GM23248 (cell line): ENCODE measurements around the gene TMEM184B. TPM values are rescaled to one million over a fixed set of nuclear protein-coding genes. Genes with fewer than 3 reads are reported as not detected.
A peak's percentile ranks its signal among the peaks of the same experiment; 100 is the strongest.
"Not testable (repeated sequence)": the region's sequence is repeated elsewhere in the genome, so short reads cannot be mapped to it uniquely, and the experiment has no call there.

ENCODE experiments used
- DNase-seq: peaks from one replicate; pipeline ENCODE4 v3.0.0-alpha.2; 2015
- H2AFZ ChIP-seq: fragments of 200-600 bp; sonication (generic); 2 replicates; pipeline ENCODE4 v1.6.1; 2016; ENCODE audit warnings: antibody characterized with exemption
- H3F3A ChIP-seq: fragments of 200-600 bp; sonication (generic); 2 replicates; pipeline ENCODE4 v1.6.1; 2016; ENCODE audit warnings: mild to moderate bottlenecking, antibody characterized with exemption, mixed run types; ENCODE audit not compliant: insufficient read depth
- H3K27ac ChIP-seq: fragments of 200-600 bp; sonication (generic); 2 replicates; pipeline ENCODE4 v1.5.1; 2016; ENCODE audit warnings: mild to moderate bottlenecking
- H3K27me3 ChIP-seq: fragments of 200-600 bp; sonication (generic); replicated peaks from 2 replicates; pipeline ENCODE4 v1.6.1; 2016; ENCODE audit warnings: mild to moderate bottlenecking; ENCODE audit not compliant: insufficient read depth
- H3K36me3 ChIP-seq: fragments of 200-600 bp; sonication (generic); 2 replicates; pipeline ENCODE4 v1.6.1; 2016; ENCODE audit warnings: low read depth, mild to moderate bottlenecking
- H3K4me1 ChIP-seq: fragments of 200-600 bp; sonication (generic); 2 replicates; pipeline ENCODE4 v1.6.1; 2016; ENCODE audit warnings: mild to moderate bottlenecking; ENCODE audit not compliant: insufficient read depth
- H3K4me2 ChIP-seq: fragments of 200-600 bp; sonication (generic); one replicate; pipeline ENCODE4 v1.6.1; 2016; ENCODE audit warnings: mild to moderate bottlenecking; ENCODE audit not compliant: unreplicated experiment
- H3K4me3 ChIP-seq: fragments of 200-600 bp; sonication (generic); 2 replicates; pipeline ENCODE4 v1.5.1; 2016; ENCODE audit warnings: mild to moderate bottlenecking
- H3K79me2 ChIP-seq: fragments of 200-600 bp; sonication (generic); 2 replicates; pipeline ENCODE4 v1.6.1; 2016; ENCODE audit warnings: mild to moderate bottlenecking; ENCODE audit not compliant: insufficient read depth
- H3K9ac ChIP-seq: fragments of 200-600 bp; sonication (generic); 2 replicates; pipeline ENCODE4 v1.6.1; 2016; ENCODE audit warnings: mild to moderate bottlenecking
- H3K9me2 ChIP-seq: fragments of 200-600 bp; sonication (generic); 2 replicates; pipeline ENCODE4 v1.6.1; 2016; ENCODE audit warnings: mixed run types, mild to moderate bottlenecking, moderate library complexity; ENCODE audit not compliant: insufficient read depth
- H3K9me3 ChIP-seq: fragments of 200-600 bp; sonication (generic); one replicate; pipeline ENCODE4 v1.6.1; 2017; ENCODE audit warnings: low read depth
- H4K20me1 ChIP-seq: fragments of 200-600 bp; sonication (generic); 2 replicates; pipeline ENCODE4 v1.6.0; 2016; ENCODE audit not compliant: insufficient read depth
- EZH2 ChIP-seq: fragments of 200-600 bp; sonication (generic); IDR thresholded peaks from 2 replicates; pipeline ENCODE4 v1.6.1; 2018; ENCODE audit warnings: antibody characterized with exemption, mild to moderate bottlenecking; ENCODE audit not compliant: insufficient read depth, poor library complexity, severe bottlenecking
- EZH2phosphoT487 ChIP-seq: fragments of 200-600 bp; sonication (generic); IDR thresholded peaks from 2 replicates; pipeline ENCODE4 v1.6.1; 2018; ENCODE audit warnings: antibody characterized with exemption, moderate library complexity, mild to moderate bottlenecking, low read depth; ENCODE audit not compliant: insufficient read depth
- WGBS, 2 experiments: methylation state at CpG; one replicate each; pipeline ENCODE4 v1.1.6; 2015 to 2017; ENCODE audit warnings: low lambda C conversion rate in 2 of 2, low coverage in 1 of 2; ENCODE audit errors: missing lambda C conversion rate in 2 of 2; 5-methylcytosine and 5-hydroxymethylcytosine counted together
- in situ Hi-C: fragments of 300-500 bp; cut with MboI; formaldehyde crosslinking; loops from 2 replicates; pipeline ENCODE4 v1.15.0; 2020
- polyA plus RNA-seq: library from polyadenylated mRNA; unstranded; fragments of >200 nt; fragmentation: Nextera tagmentation; extraction: Ambion mirVana; gene quantifications from 2 replicates; pipeline ENCODE4 v1.2.1, GENCODE V29; 2016
- total RNA-seq: library from RNA; depleted of rRNA; stranded (reverse); fragments of >200 nt; shearing (Covaris generic); gene quantifications from 2 replicates; pipeline ENCODE4 v1.2.3, GENCODE V29; 2014

TMEM184B gene
- total and polyA plus RNA-seq, 2 experiments from 2014 or later, result 83.7 to 91.0 TPM

GRCh38 chr22:38177926-38178604 is 94.7 kb downstream of the TMEM184B start:
- no peaks in the 10 kb centered on the region for H3K27me3 ChIP-seq
- TF ChIP-seq EZH2 (no peak), EZH2phosphoT487 (no peak)
- 24 to 28% methylated on average over 15 of the region's 15 CpGs for WGBS, 2 experiments
- no peaks in the 10 kb centered on the region for H3K9me3 ChIP-seq
- in situ Hi-C loops, result no loop called here
- peak overlapping the region; percentile 63 for H2AFZ ChIP-seq
- H3K27ac ChIP-seq, result peak overlapping the region; percentile 73
- peak; percentile 87 for DNase-seq
- H3K79me2 ChIP-seq, result no peaks in the 10 kb centered on the region
- no peaks in the 10 kb centered on the region for H3K36me3 ChIP-seq
- H3K9ac ChIP-seq, result peak overlapping the region; percentile 33
- H3K4me2 ChIP-seq, result peak overlapping the region; percentile 70
- peaks cover 35% of the 10 kb centered on the region for H3F3A ChIP-seq
- H3K9me2 ChIP-seq, result no peaks in the 10 kb centered on the region
- no peaks in the 10 kb centered on the region for H4K20me1 ChIP-seq
- peaks cover 38% of the 10 kb centered on the region for H3K4me1 ChIP-seq
- H3K4me3 ChIP-seq, result 0 out of 2 replicates have a peak overlapping the region, but pooled peaks have one; percentile 9

GRCh38 chr22:38177571-38177925 is 95.3 kb downstream of the TMEM184B start:
- H3K4me2 ChIP-seq, result peak overlapping the region; percentile 70

GRCh38 chr22:38177044-38177443 is 95.8 kb downstream of the TMEM184B start:
- no peak for DNase-seq
- peaks cover 42% of the 10 kb centered on the region for H3K4me1 ChIP-seq
- peaks cover 35% of the 10 kb centered on the region for H3F3A ChIP-seq
- no peaks in the 10 kb centered on the region for H3K36me3 ChIP-seq
- WGBS, 2 experiments, result 95 to 100% methylated on average over 4 of the region's 4 CpGs
- no peaks in the 10 kb centered on the region for H4K20me1 ChIP-seq
- H3K9ac ChIP-seq, result no peak overlapping the region
- H2AFZ ChIP-seq, result no peak overlapping the region
- no peaks in the 10 kb centered on the region for H3K27me3 ChIP-seq
- H3K79me2 ChIP-seq, result no peaks in the 10 kb centered on the region
- no peak overlapping the region for H3K27ac ChIP-seq
- H3K9me2 ChIP-seq, result no peaks in the 10 kb centered on the region
- H3K4me3 ChIP-seq, result no peak overlapping the region
- no peaks in the 10 kb centered on the region for H3K9me3 ChIP-seq
- no peak for TF ChIP-seq EZH2
- in situ Hi-C loops, result no loop called here
- no peak overlapping the region for H3K4me2 ChIP-seq

More at GRCh38 chr22:38177571-38177925, 95.3 kb downstream of the TMEM184B start:
- H3K79me2 ChIP-seq, DNase-seq, H3K9me2 ChIP-seq, H3K27me3 ChIP-seq, in situ Hi-C loops, H3K9me3 ChIP-seq, H3K36me3 ChIP-seq, H4K20me1 ChIP-seq: not testable (repeated sequence)
- H3F3A ChIP-seq, result peaks cover 35% of the 10 kb centered on the region
- peak overlapping the region; percentile 33 for H3K9ac ChIP-seq
- H3K4me3 ChIP-seq, result 0 out of 2 replicates have a peak overlapping the region, but pooled peaks have one; percentile 9
- peak overlapping the region; percentile 63 for H2AFZ ChIP-seq
- 51 to 66% methylated on average over 7 to 9 of the region's 9 CpGs for WGBS, 2 experiments
- peaks cover 42% of the 10 kb centered on the region for H3K4me1 ChIP-seq
- H3K27ac ChIP-seq, result peak overlapping the region; percentile 73

- Histone ChIP-seq H3K4me3 (no peak overlapping the region), H3K4me2 (no peak overlapping the region), H3K9me2 (no peaks in the 10 kb centered on the region), H4K20me1 (no peaks in the 10 kb centered on the region), H3K9me3 (no peaks in the 10 kb centered on the region), H3K36me3 (no peaks in the 10 kb centered on the region), H2AFZ (no peak overlapping the region), H3F3A (peaks cover 35% of the 10 kb centered on the region), H3K27me3 (no peaks in the 10 kb centered on the region), H3K4me1 (peaks cover 41% of the 10 kb centered on the region), H3K27ac (no peak overlapping the region), H3K9ac (no peak overlapping the region), H3K79me2 (no peaks in the 10 kb centered on the region)
- in situ Hi-C loops, result no loop called here
- WGBS, 2 experiments, result 83 to 85% methylated on average over 14 of the region's 14 CpGs
- TF ChIP-seq EZH2 (no peak), EZH2phosphoT487 (no peak)
- peak; percentile 30 for DNase-seq
Measured at GRCh38 chr22:38176170-38176741, 96.6 kb downstream of the TMEM184B start.
